ENCODE results near the gene MARK3. TPM values are rescaled to one million over a fixed set of nuclear protein-coding genes. Genes with fewer than 3 reads are reported as not detected.

The MARK3 gene
- polyA plus RNA-seq, 1 donor (not counting 4 experiments of a cell fraction or from before 2014, with no cell fraction given), result 133 TPM

- DNase-seq (ENCODE audit: low read depth, low spot score), result no peak
- Histone ChIP-seq H3K9ac (ENCODE audit: control insufficient read depth, extremely low read depth, insufficient read depth, low read length) (no peak overlapping the region), H3K9me1 (ENCODE audit: control insufficient read depth, extremely low read depth, insufficient read depth, low read length) (no peaks in the 10 kb centered on the region), H3K4me1 (ENCODE audit: control insufficient read depth, extremely low read depth, insufficient read depth, low read length) (peaks cover 14% of the 10 kb centered on the region), H4K20me1 (ENCODE audit: control insufficient read depth, extremely low read depth, insufficient read depth, low read length) (peaks cover 7% of the 10 kb centered on the region), H3K9me3 (ENCODE audit: control insufficient read depth, low read depth, low read length) (no peaks in the 10 kb centered on the region), H3K4me2 (ENCODE audit: control insufficient read depth, extremely low read depth, insufficient read depth, low read depth, low read length) (no peak overlapping the region), H3K4me3 (ENCODE audit: control insufficient read depth in 2 of 3, extremely low read depth in 1 of 3, insufficient read depth in 2 of 3, low read depth in 1 of 3, low read length in 3 of 3) (no peak overlapping the region), H3K79me2 (ENCODE audit: control insufficient read depth, insufficient read depth, low read length) (no peaks in the 10 kb centered on the region), H2AFZ (ENCODE audit: control insufficient read depth, low read length) (no peak overlapping the region), H3K27me3 (ENCODE audit: control insufficient read depth, extremely low read depth, insufficient read depth, low read length) (no peaks in the 10 kb centered on the region), H3K36me3 (ENCODE audit: control insufficient read depth in 2 of 2, extremely low read depth in 1 of 2, insufficient read depth in 2 of 2, low read length in 2 of 2) (no peaks in the 10 kb centered on the region), H3K27ac (ENCODE audit: control insufficient read depth, insufficient read depth, low read length) (no peak overlapping the region)
- dilution Hi-C loops (cut with MboI; ENCODE audit: extremely low pct_ligation_motif_present, low sequenced_read_pairs), result no loop called here
- TF ChIP-seq, protein P1, sequence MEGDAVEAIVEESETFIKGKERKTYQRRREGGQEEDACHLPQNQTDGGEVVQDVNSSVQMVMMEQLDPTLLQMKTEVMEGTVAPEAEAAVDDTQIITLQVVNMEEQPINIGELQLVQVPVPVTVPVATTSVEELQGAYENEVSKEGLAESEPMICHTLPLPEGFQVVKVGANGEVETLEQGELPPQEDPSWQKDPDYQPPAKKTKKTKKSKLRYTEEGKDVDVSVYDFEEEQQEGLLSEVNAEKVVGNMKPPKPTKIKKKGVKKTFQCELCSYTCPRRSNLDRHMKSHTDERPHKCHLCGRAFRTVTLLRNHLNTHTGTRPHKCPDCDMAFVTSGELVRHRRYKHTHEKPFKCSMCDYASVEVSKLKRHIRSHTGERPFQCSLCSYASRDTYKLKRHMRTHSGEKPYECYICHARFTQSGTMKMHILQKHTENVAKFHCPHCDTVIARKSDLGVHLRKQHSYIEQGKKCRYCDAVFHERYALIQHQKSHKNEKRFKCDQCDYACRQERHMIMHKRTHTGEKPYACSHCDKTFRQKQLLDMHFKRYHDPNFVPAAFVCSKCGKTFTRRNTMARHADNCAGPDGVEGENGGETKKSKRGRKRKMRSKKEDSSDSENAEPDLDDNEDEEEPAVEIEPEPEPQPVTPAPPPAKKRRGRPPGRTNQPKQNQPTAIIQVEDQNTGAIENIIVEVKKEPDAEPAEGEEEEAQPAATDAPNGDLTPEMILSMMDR (optimal IDR thresholded peaks at IDR 0.05 in 1 of 3, IDR thresholded peaks at IDR 0.05 in 1 of 3, conservative IDR thresholded peaks at IDR 0.05 in 1 of 3; ENCODE audit: extremely low read depth in 1 of 3, insufficient read depth in 2 of 3, low read length in 3 of 3), result no peak
- TF ChIP-seq EZH2 (IDR thresholded peaks at IDR 0.05; ENCODE audit: low read length), result no peak
- FAIRE-seq, result no peak
Measured at GRCh38 chr14:103545915-103546651, 160.9 kb downstream of the MARK3 start.

DNA sequence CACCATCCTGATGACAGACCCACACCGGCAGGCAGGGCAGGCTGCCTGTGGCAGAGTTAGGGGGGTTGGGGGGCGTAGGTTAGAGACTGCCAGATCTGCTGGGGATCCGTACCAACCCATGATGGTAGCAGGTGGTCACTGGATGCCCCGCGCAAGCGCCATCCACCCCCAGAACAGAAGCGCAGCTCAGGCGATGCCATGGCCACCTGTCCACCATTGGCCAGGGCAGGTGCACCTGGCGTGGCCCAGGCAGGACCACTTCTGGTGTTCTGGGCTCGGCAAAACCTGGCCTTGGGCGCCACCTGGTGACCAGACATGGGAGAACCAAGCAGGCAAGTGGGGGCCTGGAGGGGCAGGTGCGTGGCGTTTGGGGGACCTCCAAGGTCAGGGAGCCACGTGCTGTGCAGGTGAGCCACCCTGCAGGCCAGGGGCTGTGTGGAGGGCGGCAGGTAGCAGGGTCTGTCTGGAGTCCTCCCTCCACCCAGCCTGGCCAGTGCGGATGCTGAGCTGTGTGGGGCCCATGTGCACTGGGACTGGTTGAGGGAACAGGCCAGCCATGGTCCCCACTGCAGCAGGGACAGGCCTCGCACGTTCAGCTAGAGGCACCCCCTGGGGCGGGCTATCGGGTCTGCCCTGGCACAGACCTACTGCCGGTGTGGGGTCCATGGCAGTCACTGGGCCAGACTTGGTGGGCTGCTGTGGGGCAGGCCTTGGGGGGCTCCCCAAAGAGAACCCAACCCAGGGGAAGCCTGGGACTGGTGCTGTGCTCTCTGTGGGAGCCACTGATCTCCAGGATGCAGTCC, 161.6 kb downstream of the MARK3 start:
- Histone ChIP-seq H3K79me2 (ENCODE audit: control insufficient read depth, insufficient read depth, low read length) (no peaks in the 10 kb centered on the region), H3K9ac (ENCODE audit: control insufficient read depth, extremely low read depth, insufficient read depth, low read length) (no peak overlapping the region), H3K4me3 (ENCODE audit: control insufficient read depth in 2 of 3, extremely low read depth in 1 of 3, insufficient read depth in 2 of 3, low read depth in 1 of 3, low read length in 3 of 3) (no peak overlapping the region), H3K4me1 (ENCODE audit: control insufficient read depth, extremely low read depth, insufficient read depth, low read length) (peaks cover 14% of the 10 kb centered on the region), H4K20me1 (ENCODE audit: control insufficient read depth, extremely low read depth, insufficient read depth, low read length) (peaks cover 7% of the 10 kb centered on the region), H3K36me3 (ENCODE audit: control insufficient read depth in 2 of 2, extremely low read depth in 1 of 2, insufficient read depth in 2 of 2, low read length in 2 of 2) (no peaks in the 10 kb centered on the region), H3K9me3 (ENCODE audit: control insufficient read depth, low read depth, low read length) (no peaks in the 10 kb centered on the region), H3K9me1 (ENCODE audit: control insufficient read depth, extremely low read depth, insufficient read depth, low read length) (peaks cover 2% of the 10 kb centered on the region), H3K27ac (ENCODE audit: control insufficient read depth, insufficient read depth, low read length) (no peak overlapping the region), H2AFZ (ENCODE audit: control insufficient read depth, low read length) (no peak overlapping the region), H3K4me2 (ENCODE audit: control insufficient read depth, extremely low read depth, insufficient read depth, low read depth, low read length) (no peak overlapping the region), H3K27me3 (ENCODE audit: control insufficient read depth, extremely low read depth, insufficient read depth, low read length) (no peaks in the 10 kb centered on the region)
- FAIRE-seq (no peak), DNase-seq (ENCODE audit: low read depth, low spot score) (no peak)
- dilution Hi-C loops (cut with MboI; ENCODE audit: extremely low pct_ligation_motif_present, low sequenced_read_pairs), result no loop called here
- TF ChIP-seq EZH2 (IDR thresholded peaks at IDR 0.05; ENCODE audit: low read length), result no peak
- TF ChIP-seq, protein P1 (optimal IDR thresholded peaks at IDR 0.05 in 1 of 3, IDR thresholded peaks at IDR 0.05 in 1 of 3, conservative IDR thresholded peaks at IDR 0.05 in 1 of 3; ENCODE audit: extremely low read depth in 1 of 3, insufficient read depth in 2 of 3, low read length in 3 of 3), result peak in 2 of 3 experiments; percentile 77 to 80
